GM08714 (cell line): ENCODE results near the gene ASB15.

Source experiments
- H3K4me3 ChIP-seq: fragments of 200-500 bp; sonication (Bioruptor generic); 2 replicates; pipeline ENCODE4 v1.5.1; 2014; ENCODE audit warnings: mild to moderate bottlenecking, low read length, inconsistent platforms
- ZNF274 ChIP-seq: IDR thresholded peaks from 2 replicates; pipeline ENCODE4 v1.6.1; 2012; ENCODE audit warnings: mild to moderate bottlenecking, low read depth, low read length

Gene ASB15

DNA sequence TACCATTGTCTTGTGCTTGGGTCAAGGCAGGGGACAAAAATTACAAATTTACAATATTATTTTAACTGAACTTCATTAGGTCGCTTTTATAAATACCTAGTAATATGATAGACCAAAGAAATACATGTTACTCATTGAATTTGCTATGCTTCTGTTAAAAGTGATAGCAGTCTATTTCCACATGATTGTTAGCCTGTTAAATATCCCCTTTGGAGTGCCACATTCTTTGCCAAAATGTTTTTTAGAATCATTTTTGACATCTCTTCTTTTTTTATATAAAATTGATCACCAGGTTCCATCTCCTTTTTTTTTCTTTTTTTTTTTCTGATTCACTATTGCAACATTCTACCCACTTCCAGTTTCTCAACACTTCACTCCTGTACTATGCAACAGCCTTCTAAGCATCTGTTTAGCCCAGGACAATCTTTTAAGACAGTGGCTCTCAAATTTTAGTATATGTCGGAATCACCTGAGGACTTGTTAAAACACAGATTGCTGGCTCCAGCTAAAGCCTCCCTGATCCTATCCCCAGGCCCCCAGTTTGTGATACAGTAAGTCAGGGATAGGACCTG lies 27.6 kb upstream of the ASB15 start:
- H3K4me3 ChIP-seq, result no peak overlapping the region
- no peak for TF ChIP-seq ZNF274

DNA sequence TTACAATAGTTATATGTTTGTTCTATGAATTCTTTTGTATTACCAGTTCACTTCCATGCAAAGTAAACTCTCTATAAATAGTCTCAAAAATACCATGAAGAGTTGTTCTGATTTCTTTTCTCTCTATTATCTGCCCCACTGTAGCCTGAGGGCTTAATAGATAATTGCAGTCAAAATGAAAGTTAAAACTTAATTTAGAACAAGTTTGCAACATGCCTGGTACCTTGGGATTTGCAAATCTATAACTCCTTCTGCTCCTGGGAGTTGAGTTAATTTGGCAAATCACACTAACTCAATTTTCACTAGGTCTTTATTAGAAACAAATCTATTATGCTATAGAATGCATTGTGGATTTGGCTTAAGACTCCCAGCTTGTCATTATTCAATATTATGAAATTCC lies 22.2 kb upstream of the ASB15 start:
- no peak for TF ChIP-seq ZNF274
- H3K4me3 ChIP-seq, result no peak overlapping the region

GRCh38 chr7:123580406-123581161 lies 21.0 kb upstream of the ASB15 start:
- no peak overlapping the region for H3K4me3 ChIP-seq
- no peak for TF ChIP-seq ZNF274

DNA sequence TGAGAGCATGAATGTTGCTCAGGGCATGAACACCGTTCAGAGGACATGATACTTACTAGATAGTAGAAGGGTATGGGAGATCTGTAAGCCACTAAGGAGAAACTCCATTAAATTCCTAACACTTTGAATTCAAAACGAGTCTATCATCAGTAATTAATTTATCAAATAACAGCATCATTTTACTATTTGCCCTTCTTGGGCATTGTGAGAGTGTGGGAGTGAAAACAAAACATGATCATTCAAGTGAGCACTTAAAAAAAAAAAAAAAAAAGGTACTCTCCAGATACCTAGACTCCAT lies 20.5 kb upstream of the ASB15 start:
- no peak for TF ChIP-seq ZNF274
- no peak overlapping the region for H3K4me3 ChIP-seq

DNA sequence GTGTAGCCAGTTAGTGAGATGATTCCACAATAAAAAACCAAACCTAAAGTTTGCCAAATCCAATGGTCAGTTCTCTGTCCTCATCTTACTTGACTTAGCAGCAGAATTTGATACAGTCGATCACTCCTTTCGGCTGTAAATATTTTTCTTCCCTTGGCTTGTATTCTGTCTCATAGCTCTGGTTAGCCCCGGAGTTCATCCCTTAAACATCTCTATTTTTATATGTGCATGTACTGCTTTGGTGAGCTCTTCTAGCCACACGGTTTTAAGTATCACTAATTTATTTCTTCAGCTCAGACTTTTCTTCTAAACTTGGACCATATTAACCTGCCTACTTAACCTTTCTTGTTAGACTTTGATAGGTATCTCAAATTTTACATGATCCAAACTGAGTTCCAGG lies 17.8 kb upstream of the ASB15 start:
- H3K4me3 ChIP-seq, result no peak overlapping the region
- TF ChIP-seq ZNF274, result no peak

DNA sequence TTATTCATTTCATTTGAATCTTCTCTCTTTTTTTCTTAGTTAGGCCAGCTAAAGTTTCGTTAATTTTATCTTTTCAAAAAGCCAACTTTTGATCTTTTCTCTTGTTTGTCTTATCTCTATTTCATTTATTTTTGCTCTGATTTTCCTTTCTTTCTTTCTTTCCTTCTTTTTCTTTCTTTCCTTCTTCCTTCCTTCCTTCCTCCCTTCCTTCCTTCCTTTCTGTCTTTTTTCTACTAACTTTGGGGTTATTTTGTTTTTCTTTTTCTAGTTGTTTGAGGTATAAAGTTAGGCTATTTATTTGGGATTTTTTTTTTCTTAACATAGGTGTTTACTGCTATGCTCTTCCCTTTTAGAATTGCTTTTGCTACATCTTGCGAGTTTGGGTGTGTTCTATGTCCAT lies 13.2 kb upstream of the ASB15 start:
- H3K4me3 ChIP-seq, result no peak overlapping the region
- TF ChIP-seq ZNF274, result no peak

DNA sequence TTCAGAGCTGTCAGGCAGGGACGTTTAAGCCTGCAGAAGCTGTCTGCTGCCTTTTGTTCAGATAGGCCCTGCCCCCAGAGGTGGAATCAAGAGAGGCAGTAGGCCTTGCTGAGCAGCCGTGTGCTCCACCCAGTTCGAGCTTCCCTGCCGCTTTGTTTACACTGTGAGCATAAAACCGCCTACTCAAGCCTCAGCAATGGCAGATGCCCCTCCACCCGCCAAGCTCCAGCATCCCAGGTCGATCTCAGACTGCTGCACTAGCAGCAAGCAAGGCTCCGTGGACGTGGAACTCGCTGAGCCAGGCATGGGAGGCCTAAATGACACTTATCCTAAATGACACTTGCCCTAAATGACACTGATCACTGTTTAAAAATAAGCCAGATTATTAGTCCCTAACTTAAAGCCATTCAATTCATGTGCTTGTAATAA lies 6.8 kb upstream of the ASB15 start:
- TF ChIP-seq ZNF274, result no peak
- no peak overlapping the region for H3K4me3 ChIP-seq

GRCh38 chr7:123598657-123599056 lies 3.0 kb upstream of the ASB15 start:
- TF ChIP-seq ZNF274, result no peak
- H3K4me3 ChIP-seq, result no peak overlapping the region

DNA sequence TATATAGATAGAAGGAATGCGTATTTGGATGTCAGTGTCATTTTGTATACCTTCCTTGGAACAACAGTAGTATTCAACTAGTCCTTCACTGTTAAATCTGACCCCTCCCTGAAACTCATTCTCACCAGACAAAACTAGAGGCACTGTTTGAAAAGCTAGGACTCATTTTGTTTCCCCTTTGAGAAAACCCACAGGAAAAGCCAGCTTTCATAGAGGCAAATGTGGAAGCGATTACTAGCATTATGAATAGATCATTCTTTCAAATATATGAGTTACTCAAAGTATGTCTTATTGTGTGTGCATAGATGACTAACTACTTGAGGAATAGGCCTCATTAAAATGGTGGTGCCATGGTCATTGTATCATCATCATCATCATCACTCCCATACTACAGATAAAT lies 1.9 kb upstream of the ASB15 start:
- TF ChIP-seq ZNF274, result no peak
- H3K4me3 ChIP-seq, result no peak overlapping the region

GRCh38 chr7:123600876-123601275 lies 745 bp upstream of the ASB15 start:
- TF ChIP-seq ZNF274, result no peak
- H3K4me3 ChIP-seq, result no peak overlapping the region

GRCh38 chr7:123602648-123603047 lies 1.0 kb downstream of the ASB15 start:
- no peak overlapping the region for H3K4me3 ChIP-seq
- no peak for TF ChIP-seq ZNF274

DNA sequence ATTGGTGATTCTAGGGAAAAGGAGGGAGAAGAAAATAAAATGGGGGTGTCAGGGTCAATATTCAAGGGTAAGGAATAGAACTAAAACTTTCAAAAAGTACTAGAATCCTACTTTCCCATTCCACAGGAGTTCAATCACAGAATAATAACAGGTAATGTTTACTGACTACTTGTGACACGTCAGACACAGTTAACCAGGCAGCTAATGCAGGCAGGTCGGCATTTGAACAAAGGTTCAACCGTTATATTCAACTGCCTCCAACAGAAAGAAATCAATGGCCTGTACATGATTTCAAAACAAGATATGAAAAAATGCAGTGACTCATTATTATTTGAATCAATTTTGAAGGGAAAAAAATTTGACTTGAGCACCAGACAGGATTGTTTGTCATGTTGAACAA lies 3.1 kb downstream of the ASB15 start:
- H3K4me3 ChIP-seq, result no peak overlapping the region
- no peak for TF ChIP-seq ZNF274

- H3K4me3 ChIP-seq, result no peak overlapping the region
- TF ChIP-seq ZNF274, result no peak
Observed at GRCh38 chr7:123607423-123607975, 5.9 kb downstream of the ASB15 start.

GRCh38 chr7:123608991-123609882 lies 7.6 kb downstream of the ASB15 start:
- TF ChIP-seq ZNF274, result no peak
- H3K4me3 ChIP-seq, result no peak overlapping the region

GRCh38 chr7:123609883-123610239 lies 8.2 kb downstream of the ASB15 start:
- H3K4me3 ChIP-seq, result no peak overlapping the region
- TF ChIP-seq ZNF274, result no peak

GRCh38 chr7:123612024-123612423 lies 10.4 kb downstream of the ASB15 start:
- TF ChIP-seq ZNF274, result no peak
- H3K4me3 ChIP-seq, result no peak overlapping the region
